ENCODE data around the gene C17orf58.
"Not testable (repeated sequence)": the region's sequence is repeated elsewhere in the genome, so short reads cannot be mapped to it uniquely, and the experiment has no call there.

DNA sequence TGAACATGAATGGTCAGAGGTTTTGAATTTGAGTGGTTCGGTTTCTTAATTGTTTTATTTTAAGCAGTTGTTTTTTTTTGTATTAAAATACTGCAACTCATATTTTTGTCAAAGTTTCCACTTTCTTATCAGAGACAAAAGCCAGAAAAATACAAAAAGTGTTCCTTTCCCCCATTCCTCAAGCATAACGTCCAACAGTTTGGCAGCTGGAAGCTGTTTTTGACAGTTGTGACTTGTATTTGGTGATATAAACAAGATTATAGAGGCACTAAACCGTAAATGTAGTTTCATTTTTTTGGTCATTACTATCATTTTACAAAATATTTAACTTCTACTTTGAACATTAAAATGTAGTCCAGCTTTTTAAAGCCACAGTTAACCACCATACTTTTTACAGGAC lies 36.0 kb downstream of the C17orf58 start:
- TF ChIP-seq, protein P1, sequence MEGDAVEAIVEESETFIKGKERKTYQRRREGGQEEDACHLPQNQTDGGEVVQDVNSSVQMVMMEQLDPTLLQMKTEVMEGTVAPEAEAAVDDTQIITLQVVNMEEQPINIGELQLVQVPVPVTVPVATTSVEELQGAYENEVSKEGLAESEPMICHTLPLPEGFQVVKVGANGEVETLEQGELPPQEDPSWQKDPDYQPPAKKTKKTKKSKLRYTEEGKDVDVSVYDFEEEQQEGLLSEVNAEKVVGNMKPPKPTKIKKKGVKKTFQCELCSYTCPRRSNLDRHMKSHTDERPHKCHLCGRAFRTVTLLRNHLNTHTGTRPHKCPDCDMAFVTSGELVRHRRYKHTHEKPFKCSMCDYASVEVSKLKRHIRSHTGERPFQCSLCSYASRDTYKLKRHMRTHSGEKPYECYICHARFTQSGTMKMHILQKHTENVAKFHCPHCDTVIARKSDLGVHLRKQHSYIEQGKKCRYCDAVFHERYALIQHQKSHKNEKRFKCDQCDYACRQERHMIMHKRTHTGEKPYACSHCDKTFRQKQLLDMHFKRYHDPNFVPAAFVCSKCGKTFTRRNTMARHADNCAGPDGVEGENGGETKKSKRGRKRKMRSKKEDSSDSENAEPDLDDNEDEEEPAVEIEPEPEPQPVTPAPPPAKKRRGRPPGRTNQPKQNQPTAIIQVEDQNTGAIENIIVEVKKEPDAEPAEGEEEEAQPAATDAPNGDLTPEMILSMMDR (IDR thresholded peaks at IDR 0.05), result not testable (repeated sequence)
- not testable (repeated sequence) for TF ChIP-seq POLR2A, POLR2AphosphoS5, EP300 (IDR thresholded peaks at IDR 0.05)

All from sigmoid colon (tissue), 4 donors.